Activated T-cell treated with anti-CD3 and anti-CD28 coated beads, Interleukin-2, amount 50 U/mL, for 24 hours (primary cell): ENCODE results near the gene NACAD.
A peak's percentile ranks its signal among the peaks of the same experiment; 100 is the strongest.

Source experiments
- DNase-seq: peaks from one replicate; pipeline ENCODE4 v3.0.0-alpha.2; 2020
- H3K27ac Mint-ChIP-seq: 2 replicates; pipeline ENCODE4 v1.8.0; 2020; ENCODE audit warnings: mild to moderate bottlenecking, mixed read lengths
- H3K27me3 Mint-ChIP-seq: 2 replicates; pipeline ENCODE4 v1.8.0; 2020; ENCODE audit warnings: mixed read lengths
- H3K36me3 Mint-ChIP-seq: 2 replicates; pipeline ENCODE4 v1.8.0; 2020; ENCODE audit warnings: low read depth, mixed read lengths
- H3K4me1 Mint-ChIP-seq: 2 replicates; pipeline ENCODE4 v1.8.0; 2020; ENCODE audit warnings: low read depth, mixed read lengths
- H3K4me3 Mint-ChIP-seq: 2 replicates; pipeline ENCODE4 v1.8.0; 2020; ENCODE audit warnings: mild to moderate bottlenecking, moderate library complexity, mixed read lengths
- H3K9me3 Mint-ChIP-seq: 2 replicates; pipeline ENCODE4 v1.8.0; 2020; ENCODE audit warnings: mixed read lengths

NACAD gene

GRCh38 chr7:45104844-45105587 is 16.2 kb upstream of the NACAD start:
- DNase-seq, result no peak
- Mint-ChIP-seq H3K9me3 (no peaks in the 10 kb centered on the region), H3K27me3 (no peaks in the 10 kb centered on the region), H3K4me3 (no peak overlapping the region), H3K4me1 (peaks cover 48% of the 10 kb centered on the region), H3K27ac (peak overlapping the region; percentile 66), H3K36me3 (peaks cover 98% of the 10 kb centered on the region)

- Mint-ChIP-seq H3K36me3 (peaks cover 100% of the 10 kb centered on the region), H3K4me1 (peaks cover 43% of the 10 kb centered on the region), H3K27me3 (no peaks in the 10 kb centered on the region), H3K4me3 (no peak overlapping the region), H3K27ac (peak overlapping the region; percentile 70), H3K9me3 (no peaks in the 10 kb centered on the region)
- DNase-seq, result no peak
Observed at GRCh38 chr7:45103958-45104843, 15.4 kb upstream of the NACAD start.

GRCh38 chr7:45102785-45103712 is 14.3 kb upstream of the NACAD start:
- Mint-ChIP-seq H3K36me3 (peaks cover 97% of the 10 kb centered on the region), H3K9me3 (no peaks in the 10 kb centered on the region), H3K27me3 (no peaks in the 10 kb centered on the region), H3K4me3 (no peak overlapping the region), H3K27ac (peak overlapping the region; percentile 70), H3K4me1 (peaks cover 33% of the 10 kb centered on the region)
- no peak for DNase-seq

GRCh38 chr7:45101748-45102147 is 13.0 kb upstream of the NACAD start:
- H3K4me3 Mint-ChIP-seq, result no peak overlapping the region
- H3K9me3 Mint-ChIP-seq, result no peaks in the 10 kb centered on the region
- H3K27me3 Mint-ChIP-seq, result no peaks in the 10 kb centered on the region
- DNase-seq, result no peak
- H3K27ac Mint-ChIP-seq, result no peak overlapping the region
- peaks cover 20% of the 10 kb centered on the region for H3K4me1 Mint-ChIP-seq
- peaks cover 94% of the 10 kb centered on the region for H3K36me3 Mint-ChIP-seq

GRCh38 chr7:45100761-45101480 is 12.2 kb upstream of the NACAD start:
- DNase-seq, result peak; percentile 30
- Mint-ChIP-seq H3K36me3 (peaks cover 85% of the 10 kb centered on the region), H3K27me3 (no peaks in the 10 kb centered on the region), H3K4me3 (no peak overlapping the region), H3K9me3 (no peaks in the 10 kb centered on the region), H3K4me1 (peaks cover 13% of the 10 kb centered on the region), H3K27ac (no peak overlapping the region)

- peaks cover 77% of the 10 kb centered on the region for H3K36me3 Mint-ChIP-seq
Observed at GRCh38 chr7:45099891-45100760, 11.4 kb upstream of the NACAD start.

GRCh38 chr7:45098983-45099839 is 10.4 kb upstream of the NACAD start:
- peaks cover 68% of the 10 kb centered on the region for H3K36me3 Mint-ChIP-seq
- peak overlapping the region; percentile 64 for H3K27ac Mint-ChIP-seq
- H3K9me3 Mint-ChIP-seq, result no peaks in the 10 kb centered on the region

More at GRCh38 chr7:45099891-45100760, 11.4 kb upstream of the NACAD start:
- Mint-ChIP-seq H3K9me3 (no peaks in the 10 kb centered on the region), H3K4me1 (peaks cover 7% of the 10 kb centered on the region), H3K27me3 (no peaks in the 10 kb centered on the region), H3K27ac (no peak overlapping the region), H3K4me3 (no peak overlapping the region)
- peak; percentile 29 for DNase-seq

GRCh38 chr7:45092931-45093235 is 4.1 kb upstream of the NACAD start:
- Mint-ChIP-seq H3K36me3 (peaks cover 7% of the 10 kb centered on the region), H3K9me3 (no peaks in the 10 kb centered on the region), H3K4me3 (no peak overlapping the region), H3K27me3 (peaks cover 12% of the 10 kb centered on the region), H3K4me1 (peaks cover 10% of the 10 kb centered on the region), H3K27ac (no peak overlapping the region)
- no peak for DNase-seq

More at GRCh38 chr7:45098983-45099839, 10.4 kb upstream of the NACAD start:
- DNase-seq, result peak; percentile 29
- Mint-ChIP-seq H3K4me1 (peaks cover 4% of the 10 kb centered on the region), H3K27me3 (no peaks in the 10 kb centered on the region), H3K4me3 (no peak overlapping the region)

- Mint-ChIP-seq H3K4me1 (peaks cover 10% of the 10 kb centered on the region), H3K27ac (no peak overlapping the region), H3K4me3 (no peak overlapping the region), H3K27me3 (peaks cover 13% of the 10 kb centered on the region), H3K9me3 (no peaks in the 10 kb centered on the region), H3K36me3 (peaks cover 3% of the 10 kb centered on the region)
- DNase-seq, result no peak
Observed at GRCh38 chr7:45092100-45092930, 3.5 kb upstream of the NACAD start.

GRCh38 chr7:45089341-45089891 is 647 bp upstream of the NACAD start:
- H3K4me1 Mint-ChIP-seq, result peaks cover 10% of the 10 kb centered on the region
- DNase-seq, result peak; percentile 75
- H3K27ac Mint-ChIP-seq, result peak overlapping the region; percentile 70
- peaks cover 13% of the 10 kb centered on the region for H3K27me3 Mint-ChIP-seq
- H3K9me3 Mint-ChIP-seq, result no peaks in the 10 kb centered on the region
- peak overlapping the region; percentile 75 for H3K4me3 Mint-ChIP-seq
- no peaks in the 10 kb centered on the region for H3K36me3 Mint-ChIP-seq

GRCh38 chr7:45088146-45088701 is 545 bp downstream of the NACAD start:
- Mint-ChIP-seq H3K9me3 (no peaks in the 10 kb centered on the region), H3K4me3 (peak overlapping the region; percentile 48), H3K4me1 (peaks cover 10% of the 10 kb centered on the region), H3K27ac (no peak overlapping the region), H3K27me3 (peaks cover 13% of the 10 kb centered on the region), H3K36me3 (no peaks in the 10 kb centered on the region)
- DNase-seq, result no peak
